ENCODE measurements around the gene WDR6. TPM values are rescaled to one million over a fixed set of nuclear protein-coding genes. Genes with fewer than 3 reads are reported as not detected.

The WDR6 gene
- total and polyA plus RNA-seq, 9 of the 15 experiments (the other 6 are each of a cell fraction or from before 2014, with no cell fraction given) = 8.9 to 90.6 (median 44.7) TPM

DNA sequence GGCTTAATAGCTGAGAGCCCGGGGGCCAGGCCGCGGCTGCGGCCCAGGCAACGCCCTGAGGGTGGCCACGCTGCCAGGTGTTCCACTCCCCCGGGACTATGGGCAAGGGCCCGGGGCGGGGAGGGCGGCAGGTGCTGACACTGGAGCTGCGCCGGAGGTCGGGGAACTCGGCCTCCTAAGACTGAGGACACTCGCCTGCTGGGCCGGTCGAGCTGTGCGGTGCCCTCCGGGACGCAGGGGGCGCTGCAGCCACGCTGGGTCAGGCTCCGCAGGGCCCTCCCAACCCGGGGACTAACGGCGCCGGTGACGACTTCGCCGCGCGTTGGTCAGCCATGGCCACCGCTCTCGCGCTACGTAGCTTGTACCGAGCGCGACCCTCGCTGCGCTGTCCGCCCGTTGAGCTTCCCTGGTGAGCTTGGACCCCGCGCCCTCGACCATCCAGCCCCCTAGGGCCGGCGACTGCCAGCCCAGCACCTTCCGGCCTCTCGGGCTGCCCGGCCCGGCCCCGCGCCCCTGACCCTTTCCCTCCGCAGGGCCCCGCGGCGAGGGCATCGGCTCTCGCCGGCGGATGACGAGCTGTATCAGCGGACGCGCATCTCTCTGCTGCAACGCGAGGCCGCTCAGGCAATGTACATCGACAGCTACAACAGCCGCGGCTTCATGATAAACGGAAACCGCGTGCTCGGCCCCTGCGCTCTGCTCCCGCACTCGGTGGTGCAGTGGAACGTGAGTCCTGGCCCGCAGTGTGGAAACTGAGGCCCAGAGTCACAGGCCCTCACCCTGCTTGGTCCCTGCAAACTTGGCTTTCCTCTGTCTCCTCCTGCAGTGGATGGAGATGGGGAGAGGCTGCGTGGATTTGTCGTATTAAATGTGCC, 14.9 kb downstream of the WDR6 start, which contains the start of gene NDUFAF3 (continued):
- TF ChIP-seq, protein P1, sequence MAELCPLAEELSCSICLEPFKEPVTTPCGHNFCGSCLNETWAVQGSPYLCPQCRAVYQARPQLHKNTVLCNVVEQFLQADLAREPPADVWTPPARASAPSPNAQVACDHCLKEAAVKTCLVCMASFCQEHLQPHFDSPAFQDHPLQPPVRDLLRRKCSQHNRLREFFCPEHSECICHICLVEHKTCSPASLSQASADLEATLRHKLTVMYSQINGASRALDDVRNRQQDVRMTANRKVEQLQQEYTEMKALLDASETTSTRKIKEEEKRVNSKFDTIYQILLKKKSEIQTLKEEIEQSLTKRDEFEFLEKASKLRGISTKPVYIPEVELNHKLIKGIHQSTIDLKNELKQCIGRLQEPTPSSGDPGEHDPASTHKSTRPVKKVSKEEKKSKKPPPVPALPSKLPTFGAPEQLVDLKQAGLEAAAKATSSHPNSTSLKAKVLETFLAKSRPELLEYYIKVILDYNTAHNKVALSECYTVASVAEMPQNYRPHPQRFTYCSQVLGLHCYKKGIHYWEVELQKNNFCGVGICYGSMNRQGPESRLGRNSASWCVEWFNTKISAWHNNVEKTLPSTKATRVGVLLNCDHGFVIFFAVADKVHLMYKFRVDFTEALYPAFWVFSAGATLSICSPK (IDR thresholded peaks at IDR 0.05; ENCODE audit: borderline replicate concordance) = no peak
- TF ChIP-seq ZNF717 (CRISPR knock-in tag; IDR thresholded peaks at IDR 0.05) = no peak
- no peak for TF ChIP-seq PHB2 (IDR thresholded peaks at IDR 0.05; ENCODE audit: low read depth)
- peak; percentile 81; the same call in 1 of the 2 replicates for TF ChIP-seq PHF8 (IDR thresholded peaks at IDR 0.05; ENCODE audit: borderline replicate concordance, low read length)
- TF ChIP-seq, protein P2, sequence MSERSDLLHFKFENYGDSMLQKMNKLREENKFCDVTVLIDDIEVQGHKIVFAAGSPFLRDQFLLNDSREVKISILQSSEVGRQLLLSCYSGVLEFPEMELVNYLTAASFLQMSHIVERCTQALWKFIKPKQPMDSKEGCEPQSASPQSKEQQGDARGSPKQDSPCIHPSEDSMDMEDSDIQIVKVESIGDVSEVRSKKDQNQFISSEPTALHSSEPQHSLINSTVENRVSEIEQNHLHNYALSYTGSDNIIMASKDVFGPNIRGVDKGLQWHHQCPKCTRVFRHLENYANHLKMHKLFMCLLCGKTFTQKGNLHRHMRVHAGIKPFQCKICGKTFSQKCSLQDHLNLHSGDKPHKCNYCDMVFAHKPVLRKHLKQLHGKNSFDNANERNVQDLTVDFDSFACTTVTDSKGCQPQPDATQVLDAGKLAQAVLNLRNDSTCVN (CRISPR knock-in tag; IDR thresholded peaks at IDR 0.05) = no peak
- TF ChIP-seq ZNF436 (CRISPR knock-in tag; IDR thresholded peaks at IDR 0.05) = no peak
- TF ChIP-seq, protein P3, sequence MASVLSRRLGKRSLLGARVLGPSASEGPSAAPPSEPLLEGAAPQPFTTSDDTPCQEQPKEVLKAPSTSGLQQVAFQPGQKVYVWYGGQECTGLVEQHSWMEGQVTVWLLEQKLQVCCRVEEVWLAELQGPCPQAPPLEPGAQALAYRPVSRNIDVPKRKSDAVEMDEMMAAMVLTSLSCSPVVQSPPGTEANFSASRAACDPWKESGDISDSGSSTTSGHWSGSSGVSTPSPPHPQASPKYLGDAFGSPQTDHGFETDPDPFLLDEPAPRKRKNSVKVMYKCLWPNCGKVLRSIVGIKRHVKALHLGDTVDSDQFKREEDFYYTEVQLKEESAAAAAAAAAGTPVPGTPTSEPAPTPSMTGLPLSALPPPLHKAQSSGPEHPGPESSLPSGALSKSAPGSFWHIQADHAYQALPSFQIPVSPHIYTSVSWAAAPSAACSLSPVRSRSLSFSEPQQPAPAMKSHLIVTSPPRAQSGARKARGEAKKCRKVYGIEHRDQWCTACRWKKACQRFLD (CRISPR knock-in tag; IDR thresholded peaks at IDR 0.05) = no peak
- TF ChIP-seq, protein P4, sequence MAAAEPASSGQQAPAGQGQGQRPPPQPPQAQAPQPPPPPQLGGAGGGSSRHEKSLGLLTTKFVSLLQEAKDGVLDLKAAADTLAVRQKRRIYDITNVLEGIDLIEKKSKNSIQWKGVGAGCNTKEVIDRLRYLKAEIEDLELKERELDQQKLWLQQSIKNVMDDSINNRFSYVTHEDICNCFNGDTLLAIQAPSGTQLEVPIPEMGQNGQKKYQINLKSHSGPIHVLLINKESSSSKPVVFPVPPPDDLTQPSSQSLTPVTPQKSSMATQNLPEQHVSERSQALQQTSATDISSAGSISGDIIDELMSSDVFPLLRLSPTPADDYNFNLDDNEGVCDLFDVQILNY (CRISPR knock-in tag; IDR thresholded peaks at IDR 0.05) = no peak
- no peak for TF ChIP-seq FUS (optimal IDR thresholded peaks at IDR 0.05; ENCODE audit: low read depth, low read length)
- TF ChIP-seq NR2C1 (IDR thresholded peaks at IDR 0.05) = no peak
- TF ChIP-seq NR2C1 (tag; IDR thresholded peaks at IDR 0.05) = no peak
- TF ChIP-seq, protein P5, sequence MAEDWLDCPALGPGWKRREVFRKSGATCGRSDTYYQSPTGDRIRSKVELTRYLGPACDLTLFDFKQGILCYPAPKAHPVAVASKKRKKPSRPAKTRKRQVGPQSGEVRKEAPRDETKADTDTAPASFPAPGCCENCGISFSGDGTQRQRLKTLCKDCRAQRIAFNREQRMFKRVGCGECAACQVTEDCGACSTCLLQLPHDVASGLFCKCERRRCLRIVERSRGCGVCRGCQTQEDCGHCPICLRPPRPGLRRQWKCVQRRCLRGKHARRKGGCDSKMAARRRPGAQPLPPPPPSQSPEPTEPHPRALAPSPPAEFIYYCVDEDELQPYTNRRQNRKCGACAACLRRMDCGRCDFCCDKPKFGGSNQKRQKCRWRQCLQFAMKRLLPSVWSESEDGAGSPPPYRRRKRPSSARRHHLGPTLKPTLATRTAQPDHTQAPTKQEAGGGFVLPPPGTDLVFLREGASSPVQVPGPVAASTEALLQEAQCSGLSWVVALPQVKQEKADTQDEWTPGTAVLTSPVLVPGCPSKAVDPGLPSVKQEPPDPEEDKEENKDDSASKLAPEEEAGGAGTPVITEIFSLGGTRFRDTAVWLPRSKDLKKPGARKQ (CRISPR knock-in tag; IDR thresholded peaks at IDR 0.05) = no peak
- TF ChIP-seq, protein P6, sequence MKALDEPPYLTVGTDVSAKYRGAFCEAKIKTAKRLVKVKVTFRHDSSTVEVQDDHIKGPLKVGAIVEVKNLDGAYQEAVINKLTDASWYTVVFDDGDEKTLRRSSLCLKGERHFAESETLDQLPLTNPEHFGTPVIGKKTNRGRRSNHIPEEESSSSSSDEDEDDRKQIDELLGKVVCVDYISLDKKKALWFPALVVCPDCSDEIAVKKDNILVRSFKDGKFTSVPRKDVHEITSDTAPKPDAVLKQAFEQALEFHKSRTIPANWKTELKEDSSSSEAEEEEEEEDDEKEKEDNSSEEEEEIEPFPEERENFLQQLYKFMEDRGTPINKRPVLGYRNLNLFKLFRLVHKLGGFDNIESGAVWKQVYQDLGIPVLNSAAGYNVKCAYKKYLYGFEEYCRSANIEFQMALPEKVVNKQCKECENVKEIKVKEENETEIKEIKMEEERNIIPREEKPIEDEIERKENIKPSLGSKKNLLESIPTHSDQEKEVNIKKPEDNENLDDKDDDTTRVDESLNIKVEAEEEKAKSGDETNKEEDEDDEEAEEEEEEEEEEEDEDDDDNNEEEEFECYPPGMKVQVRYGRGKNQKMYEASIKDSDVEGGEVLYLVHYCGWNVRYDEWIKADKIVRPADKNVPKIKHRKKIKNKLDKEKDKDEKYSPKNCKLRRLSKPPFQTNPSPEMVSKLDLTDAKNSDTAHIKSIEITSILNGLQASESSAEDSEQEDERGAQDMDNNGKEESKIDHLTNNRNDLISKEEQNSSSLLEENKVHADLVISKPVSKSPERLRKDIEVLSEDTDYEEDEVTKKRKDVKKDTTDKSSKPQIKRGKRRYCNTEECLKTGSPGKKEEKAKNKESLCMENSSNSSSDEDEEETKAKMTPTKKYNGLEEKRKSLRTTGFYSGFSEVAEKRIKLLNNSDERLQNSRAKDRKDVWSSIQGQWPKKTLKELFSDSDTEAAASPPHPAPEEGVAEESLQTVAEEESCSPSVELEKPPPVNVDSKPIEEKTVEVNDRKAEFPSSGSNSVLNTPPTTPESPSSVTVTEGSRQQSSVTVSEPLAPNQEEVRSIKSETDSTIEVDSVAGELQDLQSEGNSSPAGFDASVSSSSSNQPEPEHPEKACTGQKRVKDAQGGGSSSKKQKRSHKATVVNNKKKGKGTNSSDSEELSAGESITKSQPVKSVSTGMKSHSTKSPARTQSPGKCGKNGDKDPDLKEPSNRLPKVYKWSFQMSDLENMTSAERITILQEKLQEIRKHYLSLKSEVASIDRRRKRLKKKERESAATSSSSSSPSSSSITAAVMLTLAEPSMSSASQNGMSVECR (CRISPR knock-in tag; IDR thresholded peaks at IDR 0.05) = peak; percentile 75; the same call in 1 of the 2 replicates
- peak; percentile 83 to 85 for TF ChIP-seq NRF1 (conservative IDR thresholded peaks at IDR 0.05 in 1 of 2, IDR thresholded peaks at IDR 0.05 in 1 of 2)
- TF ChIP-seq PML (IDR thresholded peaks at IDR 0.05; ENCODE audit: low read length) = peak; percentile 51
